Measurements from ENCODE around the gene ADGRF4.

Gene ADGRF4

DNA sequence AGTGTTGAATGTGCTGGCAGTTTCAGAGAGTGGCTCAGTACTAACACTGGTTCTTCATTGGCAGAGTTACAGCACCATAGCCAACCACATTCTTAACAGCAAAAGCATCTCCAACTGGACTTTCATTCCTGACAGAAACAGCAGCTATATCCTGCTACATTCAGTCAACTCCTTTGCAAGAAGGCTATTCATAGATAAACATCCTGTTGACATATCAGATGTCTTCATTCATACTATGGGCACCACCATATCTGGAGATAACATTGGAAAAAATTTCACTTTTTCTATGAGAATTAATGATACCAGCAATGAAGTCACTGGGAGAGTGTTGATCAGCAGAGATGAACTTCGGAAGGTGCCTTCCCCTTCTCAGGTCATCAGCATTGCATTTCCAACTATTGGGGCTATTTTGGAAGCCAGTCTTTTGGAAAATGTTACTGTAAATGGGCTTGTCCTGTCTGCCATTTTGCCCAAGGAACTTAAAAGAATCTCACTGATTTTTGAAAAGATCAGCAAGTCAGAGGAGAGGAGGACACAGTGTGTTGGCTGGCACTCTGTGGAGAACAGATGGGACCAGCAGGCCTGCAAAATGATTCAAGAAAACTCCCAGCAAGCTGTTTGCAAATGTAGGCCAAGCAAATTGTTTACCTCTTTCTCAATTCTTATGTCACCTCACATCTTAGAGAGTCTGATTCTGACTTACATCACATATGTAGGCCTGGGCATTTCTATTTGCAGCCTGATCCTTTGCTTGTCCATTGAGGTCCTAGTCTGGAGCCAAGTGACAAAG is 17.0 kb upstream of the ADGRF4 start:
- DNase-seq (ENCODE audit: low spot score), result no peak

GRCh38 chr6:47686411-47686810 is 12.0 kb upstream of the ADGRF4 start:
- no peak for DNase-seq (ENCODE audit: low spot score)

DNA sequence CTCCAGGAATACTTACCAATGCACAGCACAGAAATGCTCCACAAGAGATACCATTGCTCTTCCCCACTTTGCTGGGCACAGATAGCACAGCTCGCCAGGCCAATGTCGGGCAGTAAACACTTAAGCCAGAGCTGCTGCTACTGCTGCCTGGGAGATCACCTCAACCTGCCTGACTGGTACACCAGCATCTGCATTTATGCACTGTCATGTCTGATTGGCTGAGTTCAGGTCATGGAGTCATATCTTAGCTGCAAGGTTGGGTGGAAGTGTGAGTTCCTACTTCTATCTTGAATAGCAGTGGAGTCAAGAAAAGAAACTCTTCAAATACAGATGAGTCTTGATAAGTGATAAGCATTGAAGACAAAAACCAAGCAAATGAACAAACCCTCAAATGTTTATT is 10.9 kb upstream of the ADGRF4 start:
- DNase-seq (ENCODE audit: low spot score), result no peak

- DNase-seq (ENCODE audit: low spot score), result no peak
Observed at GRCh38 chr6:47690214-47690613, 8.2 kb upstream of the ADGRF4 start.

DNA sequence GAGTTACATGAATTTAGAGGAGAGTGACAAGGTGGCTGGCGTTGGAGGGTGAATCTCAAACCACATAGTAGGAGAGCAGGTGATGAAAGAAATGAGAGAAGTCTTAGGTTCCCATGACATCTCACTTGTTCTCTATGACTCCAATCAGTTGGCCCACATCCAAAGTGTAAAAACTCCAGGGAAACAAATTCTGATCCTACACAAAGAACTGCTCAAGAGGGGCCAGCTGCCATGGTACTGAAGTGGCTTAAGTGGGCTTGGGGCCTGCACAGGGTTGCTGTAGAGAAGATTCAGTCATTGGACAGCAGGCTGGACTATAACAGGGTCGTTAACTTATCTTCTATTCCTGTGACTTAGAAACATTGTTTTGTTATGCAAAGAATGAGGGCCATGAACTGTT is 7.6 kb upstream of the ADGRF4 start:
- DNase-seq (ENCODE audit: low spot score), result no peak

- DNase-seq (ENCODE audit: low spot score), result no peak
Observed at GRCh38 chr6:47697925-47698324, 455 bp upstream of the ADGRF4 start.

GRCh38 chr6:47700053-47700452 is 1.7 kb downstream of the ADGRF4 start:
- DNase-seq (ENCODE audit: low spot score), result peak; percentile 3

DNA sequence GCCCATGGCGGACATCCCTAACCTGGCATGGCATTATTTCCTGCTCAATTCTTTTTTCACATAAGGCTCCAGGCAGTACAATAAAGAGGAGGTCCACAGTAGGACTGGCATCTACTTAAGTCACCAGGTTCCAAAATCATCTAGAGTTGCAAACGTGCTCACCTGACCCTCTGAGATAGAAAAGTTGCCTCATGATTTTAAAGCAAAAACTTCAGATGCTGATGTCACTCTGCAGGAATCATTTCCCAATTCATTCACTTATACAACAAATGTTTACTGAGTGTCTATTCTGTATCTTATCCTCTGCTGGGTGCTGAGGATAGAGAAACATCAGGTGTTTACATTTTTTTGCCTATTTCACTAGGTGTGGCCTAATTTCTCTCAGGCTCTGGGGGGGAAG is 2.2 kb downstream of the ADGRF4 start:
- no peak for DNase-seq (ENCODE audit: low spot score)

DNA sequence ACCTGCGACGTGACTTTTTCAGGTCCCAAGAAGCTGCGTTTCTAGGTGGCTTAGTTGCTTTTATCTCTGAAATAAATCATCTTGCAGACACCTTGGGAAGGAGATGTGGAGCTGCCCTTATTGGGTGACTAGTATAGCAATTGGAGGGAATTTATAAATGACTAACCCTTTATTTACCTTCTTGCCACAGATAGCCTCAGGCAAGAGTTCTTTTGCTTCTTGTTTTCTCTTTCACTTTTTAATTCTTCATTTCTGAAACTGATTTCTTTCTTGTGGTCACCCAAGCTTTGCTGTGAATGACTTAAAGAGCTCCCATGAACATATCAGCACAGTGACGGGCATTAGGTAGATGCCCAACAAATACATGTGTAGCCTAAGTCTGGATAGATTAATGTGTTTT is 3.0 kb downstream of the ADGRF4 start:
- DNase-seq (ENCODE audit: low spot score), result no peak

DNA sequence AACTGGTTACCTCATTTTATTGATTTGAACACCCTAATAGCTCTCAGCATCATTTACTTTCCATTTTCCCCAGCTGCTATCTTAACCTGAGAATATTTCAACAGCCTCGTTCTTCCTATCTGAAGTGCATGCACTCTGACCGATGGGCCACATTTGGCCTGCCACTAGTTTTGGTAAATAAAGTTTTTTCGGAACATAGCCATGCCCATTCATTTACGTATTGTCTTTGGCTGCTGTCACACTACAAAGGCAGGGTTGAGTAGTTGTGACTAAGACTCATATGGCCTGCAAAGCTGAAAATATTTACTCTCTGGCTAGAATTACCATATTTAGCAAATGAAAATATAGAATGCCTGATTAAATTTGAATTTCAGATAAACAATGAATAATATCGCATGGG is 10.8 kb downstream of the ADGRF4 start:
- no peak for DNase-seq (ENCODE audit: low spot score)

GRCh38 chr6:47710295-47710694 is 11.9 kb downstream of the ADGRF4 start:
- no peak for DNase-seq (ENCODE audit: low spot score)

- no peak for DNase-seq (ENCODE audit: low spot score)
Observed at GRCh38 chr6:47713200-47713599, 14.8 kb downstream of the ADGRF4 start.

GRCh38 chr6:47714802-47715201 is 16.4 kb downstream of the ADGRF4 start:
- no peak for DNase-seq (ENCODE audit: low spot score)

- no peak for DNase-seq (ENCODE audit: low spot score)
Observed at GRCh38 chr6:47715782-47716181, 17.4 kb downstream of the ADGRF4 start.

DNA sequence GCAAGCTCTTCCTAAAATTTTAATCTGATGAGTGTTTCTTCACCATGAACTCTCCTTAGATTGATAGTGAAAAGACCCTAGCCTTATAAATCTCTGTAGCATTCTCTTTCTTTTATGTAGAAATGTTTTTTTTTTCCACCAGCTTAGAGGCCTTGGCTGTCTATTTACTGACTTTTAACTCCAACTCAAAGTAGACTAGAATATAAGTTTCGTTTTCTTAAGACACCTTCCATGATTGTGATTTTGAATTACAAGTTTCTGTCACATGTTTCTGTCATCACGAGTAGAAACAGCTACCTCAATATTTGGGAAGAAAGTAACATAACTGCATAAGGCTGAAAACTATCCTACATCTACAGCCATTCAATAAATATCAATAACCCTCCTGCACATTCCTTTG is 17.8 kb downstream of the ADGRF4 start:
- DNase-seq (ENCODE audit: low spot score), result no peak

GRCh38 chr6:47718571-47718970 is 20.2 kb downstream of the ADGRF4 start:
- DNase-seq (ENCODE audit: low spot score), result no peak

DNA sequence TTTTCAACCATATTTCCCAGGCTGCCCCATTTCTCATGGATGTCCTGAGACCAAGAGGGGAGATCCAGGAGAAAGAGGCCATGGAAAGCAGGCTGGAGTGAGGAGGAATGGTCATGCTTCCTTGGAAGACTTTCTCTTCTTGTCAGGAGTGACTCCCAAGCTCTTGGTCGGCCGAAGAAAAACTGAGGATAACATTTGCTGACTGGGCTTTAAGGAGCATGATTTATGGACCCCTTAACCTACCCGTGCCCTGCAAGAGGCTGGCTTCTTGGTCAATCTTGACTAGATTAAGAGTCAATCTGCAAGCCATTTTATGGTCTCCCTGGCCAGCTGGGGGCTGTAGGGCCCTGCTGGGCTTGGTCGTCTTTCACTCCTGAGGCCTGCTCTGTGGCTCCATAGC is 22.8 kb downstream of the ADGRF4 start:
- DNase-seq (ENCODE audit: low spot score), result no peak

GRCh38 chr6:47722194-47722593 is 23.8 kb downstream of the ADGRF4 start:
- no peak for DNase-seq (ENCODE audit: low spot score)

DNA sequence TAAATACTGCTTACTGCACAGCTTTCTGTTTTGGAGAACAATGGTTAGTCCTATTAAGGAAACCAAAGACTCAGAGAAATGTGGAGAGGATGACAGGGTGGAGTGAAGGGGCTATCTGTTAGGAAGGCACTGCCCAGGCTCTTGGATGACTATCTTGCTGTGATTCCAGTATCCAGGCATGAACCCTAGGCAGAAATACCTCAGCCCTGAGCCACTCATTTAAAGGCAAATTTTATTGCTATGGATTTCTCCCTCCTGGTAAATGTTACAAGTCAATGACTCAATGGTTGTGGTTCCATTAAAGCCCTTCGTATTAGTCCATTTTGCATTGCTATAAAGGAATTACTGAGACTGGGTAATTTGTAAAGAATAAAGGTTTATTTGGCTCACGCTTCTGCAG is 25.9 kb downstream of the ADGRF4 start:
- DNase-seq (ENCODE audit: low spot score), result no peak

- DNase-seq (ENCODE audit: low spot score), result no peak
Observed at GRCh38 chr6:47727391-47727790, 29.0 kb downstream of the ADGRF4 start.

- no peak for DNase-seq (ENCODE audit: low spot score)
Observed at GRCh38 chr6:47729019-47729418, 30.6 kb downstream of the ADGRF4 start.

DNA sequence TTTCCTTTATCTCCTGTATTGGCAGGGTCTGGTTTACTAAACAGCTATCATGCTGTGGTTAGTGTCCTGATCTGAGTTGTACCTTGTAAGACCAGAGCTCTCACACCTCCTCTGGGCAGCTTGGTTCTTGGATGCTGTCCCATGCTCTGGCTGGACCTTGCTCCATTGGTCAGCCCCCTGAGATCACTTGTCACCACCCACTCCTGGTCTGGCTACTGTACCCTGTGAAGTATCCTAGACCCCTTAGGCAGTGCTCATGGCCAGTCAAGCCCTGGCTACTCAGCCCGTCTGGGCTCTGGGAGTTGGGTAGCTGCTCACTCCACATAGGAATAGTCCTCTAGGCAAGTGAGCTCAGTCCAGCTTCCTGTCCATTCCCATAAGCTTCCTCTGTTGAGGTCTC is 31.1 kb downstream of the ADGRF4 start:
- DNase-seq (ENCODE audit: low spot score), result no peak

DNA sequence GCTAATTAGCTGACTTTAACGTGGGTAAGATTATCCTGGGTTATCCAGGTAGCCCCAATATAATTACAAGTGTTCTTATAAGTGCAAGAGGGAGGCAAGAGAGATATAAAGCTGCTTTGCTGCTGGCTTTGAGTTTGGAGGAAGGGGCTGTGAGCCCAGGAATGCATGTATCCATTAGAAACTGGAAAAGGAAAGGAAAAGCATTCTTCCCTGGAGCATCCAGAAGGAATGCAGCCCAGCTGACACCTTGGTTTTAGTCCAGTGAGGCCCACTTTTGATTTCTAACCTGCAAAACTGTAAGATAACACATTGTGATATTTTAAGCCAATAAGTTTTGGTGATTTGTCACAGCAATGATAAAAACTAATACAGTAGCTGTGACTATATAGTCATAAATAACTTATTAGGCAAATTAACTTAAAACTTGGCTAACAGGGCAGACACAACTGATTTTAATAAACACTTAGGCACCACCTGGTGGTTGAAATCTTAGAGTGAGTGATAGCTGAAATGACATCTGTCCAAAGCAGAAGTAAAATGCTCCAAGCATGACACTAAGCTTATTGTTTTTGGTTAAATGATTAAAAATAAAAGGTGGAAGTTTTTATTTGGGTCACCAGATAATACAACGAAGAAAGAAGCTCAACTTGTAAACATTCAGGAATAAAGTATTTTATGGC is 35.6 kb downstream of the ADGRF4 start:
- DNase-seq (ENCODE audit: low spot score), result no peak

Measured in hepatic stellate cell (primary cell).